Measurements from ENCODE around the gene HAPLN1. TPM values are rescaled to one million over a fixed set of nuclear protein-coding genes. Genes with fewer than 3 reads are reported as not detected.

HAPLN1 gene
- polyA plus RNA-seq, 1 of the 3 experiments (the other 2 are of a cell fraction): 0.30 TPM

- TF ChIP-seq USF2 (IDR thresholded peaks at IDR 0.05; ENCODE audit: borderline replicate concordance, low read depth, low read length) (no peak), CHD2 (IDR thresholded peaks at IDR 0.05; ENCODE audit: low read length, partially characterized antibody) (no peak)
These were observed 5.2 kb downstream of the HAPLN1 start (continued) for GRCh38 chr5:83715236-83716065.

- POLR2A ChIA-PET: no interaction called here
- Histone ChIP-seq H3K9ac (no peak overlapping the region), H3K4me1 (ENCODE audit: control insufficient read depth in 1 of 2, insufficient read depth in 2 of 2, low read depth in 1 of 2, low read length in 1 of 2) (peaks cover 0 to 5% of the 10 kb centered on the region in 2 experiments; a peak in 2 of 4 replicates), H3K27me3 (ENCODE audit: insufficient read depth) (peaks cover 2% of the 10 kb centered on the region; the same call in 1 of the 2 replicates), H3K4me3 (ENCODE audit: low read depth in 2 of 2, low read length in 1 of 2) (no peak overlapping the region), H3K9me2 (no peaks in the 10 kb centered on the region), H3F3A (replicated peaks; ENCODE audit: insufficient read depth) (no peaks in the 10 kb centered on the region), H3K9me3 (no peaks in the 10 kb centered on the region), H3K36me3 (replicated peaks in 1 of 2; ENCODE audit: control insufficient read depth in 1 of 2, insufficient read depth in 2 of 2, low read length in 1 of 2) (no peaks in the 10 kb centered on the region), H4K20me1 (ENCODE audit: insufficient read depth) (no peaks in the 10 kb centered on the region), H3K27ac (ENCODE audit: low read depth in 2 of 2, low read length in 1 of 2) (no peak overlapping the region), H3K4me2 (no peak overlapping the region), H3K79me2 (ENCODE audit: insufficient read depth) (no peaks in the 10 kb centered on the region), H2AFZ (ENCODE audit: low read depth) (no peak overlapping the region)
- CTCF ChIA-PET: interaction anchor here (0.9 to 1.5 kb wide), 2 partner anchors 11 to 212 kb away, joined by 3 to 4 read pairs; no protein-coding TSS in a partner anchor
- DNase-seq: no peak
- TF ChIP-seq POLR2AphosphoS5 (IDR thresholded peaks at IDR 0.05; ENCODE audit: low read depth, low read length): no peak
- WGBS (ENCODE audit: low lambda C conversion rate): 88% methylated on average over 1 of the region's 1 CpG
These were observed 5.8 kb downstream of the HAPLN1 start for GRCh38 chr5:83714810-83715209.

- Histone ChIP-seq H2AFZ (ENCODE audit: low read depth) (no peak overlapping the region), H3K79me2 (ENCODE audit: insufficient read depth) (no peaks in the 10 kb centered on the region), H3K4me1 (ENCODE audit: control insufficient read depth in 1 of 2, insufficient read depth in 2 of 2, low read depth in 1 of 2, low read length in 1 of 2) (peaks cover 0 to 3% of the 10 kb centered on the region in 2 experiments; a peak in 1 of 4 replicates), H3K9ac (no peak overlapping the region), H3F3A (replicated peaks; ENCODE audit: insufficient read depth) (no peaks in the 10 kb centered on the region), H3K27ac (ENCODE audit: low read depth in 2 of 2, low read length in 1 of 2) (no peak overlapping the region), H4K20me1 (ENCODE audit: insufficient read depth) (no peaks in the 10 kb centered on the region), H3K27me3 (ENCODE audit: insufficient read depth) (peaks cover 5% of the 10 kb centered on the region; the same call in 1 of the 2 replicates), H3K4me2 (no peak overlapping the region), H3K9me2 (no peaks in the 10 kb centered on the region), H3K4me3 (ENCODE audit: low read depth in 2 of 2, low read length in 1 of 2) (no peak overlapping the region; a peak in 1 of 4 replicates), H3K36me3 (replicated peaks in 1 of 2; ENCODE audit: control insufficient read depth in 1 of 2, insufficient read depth in 2 of 2, low read length in 1 of 2) (no peaks in the 10 kb centered on the region), H3K9me3 (no peaks in the 10 kb centered on the region)
- 45% methylated on average over 2 of the region's 2 CpGs for WGBS (ENCODE audit: low lambda C conversion rate)
- ChIA-PET POLR2A (no interaction called here), CTCF (interaction anchor here (0.5 to 2.0 kb wide), 24 partner anchors 10 to 1400 kb away, joined by 3 to 21 read pairs (median 3); partner anchors contain the start of gene HAPLN1)
- TF ChIP-seq CTCF (IDR thresholded peaks at IDR 0.05) (peak; percentile 78), SMC3 (IDR thresholded peaks at IDR 0.05; ENCODE audit: low read depth, low read length) (peak; percentile 49), REST (IDR thresholded peaks at IDR 0.05; ENCODE audit: low read depth, low read length) (no peak), RAD21 (IDR thresholded peaks at IDR 0.05; ENCODE audit: low read length) (peak; percentile 76)
- DNase-seq: peak; percentile 39
These were observed 8.6 kb downstream of the HAPLN1 start for GRCh38 chr5:83711982-83712601.

Data from SK-N-SH (cell line).